GM10248 (cell line): Measurements from ENCODE around the gene PSMD14.
"Not testable (repeated sequence)": the region's sequence is repeated elsewhere in the genome, so short reads cannot be mapped to it uniquely, and the experiment has no call there.

Source experiments
- CTCF ChIA-PET: fragments of 300-600 bp; sonication (Branson Sonifier 250); formaldehyde crosslinking; extraction: SDS; loops from one replicate; lab custom pipeline; 2021; ENCODE audit warnings: antibody characterized with exemption; lab: Yijun Ruan, JAX
- POLR2A ChIA-PET: fragments of 350-650 bp; sonication (Branson Sonifier 250); formaldehyde crosslinking; extraction: SDS; loops from one replicate; lab custom pipeline; 2020; ENCODE audit warnings: antibody characterized with exemption; lab: Yijun Ruan, JAX
- DNase-seq: peaks from one replicate; pipeline ENCODE4 v3.0.0; 2012; ENCODE audit errors: extremely low spot score
- TF ChIP-seq, protein P1 (sequence below): IDR thresholded peaks from 2 replicates; pipeline ENCODE4 v1.5.1; 2012; ENCODE audit warnings: mild to moderate bottlenecking, low read depth; ENCODE audit errors: extremely low read depth, missing control alignments, control extremely low read depth

PSMD14 gene

DNA sequence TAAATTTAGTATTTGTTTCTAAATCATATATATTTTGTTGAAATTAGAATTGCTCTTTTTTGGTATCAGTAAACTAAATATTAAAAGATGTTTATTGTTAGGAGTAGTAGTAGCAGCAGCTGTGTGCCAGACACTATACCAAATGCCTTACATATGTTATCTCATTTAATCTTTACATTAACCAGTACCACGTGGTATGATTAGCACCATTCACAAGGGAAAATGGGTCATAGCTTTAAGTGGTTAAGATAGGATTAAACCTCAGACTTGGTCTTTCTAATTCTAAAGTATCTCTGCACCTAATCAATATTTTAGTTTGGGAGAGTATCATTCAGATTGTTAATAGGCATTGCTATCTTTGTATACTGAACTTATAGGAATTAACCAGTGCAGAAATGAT lies 29.0 kb downstream of the PSMD14 start:
- no peak for DNase-seq
- POLR2A ChIA-PET = no interaction called here
- CTCF ChIA-PET = interaction anchor here (1.5 to 1.7 kb wide), 2 partner anchors 11 to 64 kb away, joined by 3 to 4 read pairs; no protein-coding TSS in a partner anchor
- TF ChIP-seq, protein P1, sequence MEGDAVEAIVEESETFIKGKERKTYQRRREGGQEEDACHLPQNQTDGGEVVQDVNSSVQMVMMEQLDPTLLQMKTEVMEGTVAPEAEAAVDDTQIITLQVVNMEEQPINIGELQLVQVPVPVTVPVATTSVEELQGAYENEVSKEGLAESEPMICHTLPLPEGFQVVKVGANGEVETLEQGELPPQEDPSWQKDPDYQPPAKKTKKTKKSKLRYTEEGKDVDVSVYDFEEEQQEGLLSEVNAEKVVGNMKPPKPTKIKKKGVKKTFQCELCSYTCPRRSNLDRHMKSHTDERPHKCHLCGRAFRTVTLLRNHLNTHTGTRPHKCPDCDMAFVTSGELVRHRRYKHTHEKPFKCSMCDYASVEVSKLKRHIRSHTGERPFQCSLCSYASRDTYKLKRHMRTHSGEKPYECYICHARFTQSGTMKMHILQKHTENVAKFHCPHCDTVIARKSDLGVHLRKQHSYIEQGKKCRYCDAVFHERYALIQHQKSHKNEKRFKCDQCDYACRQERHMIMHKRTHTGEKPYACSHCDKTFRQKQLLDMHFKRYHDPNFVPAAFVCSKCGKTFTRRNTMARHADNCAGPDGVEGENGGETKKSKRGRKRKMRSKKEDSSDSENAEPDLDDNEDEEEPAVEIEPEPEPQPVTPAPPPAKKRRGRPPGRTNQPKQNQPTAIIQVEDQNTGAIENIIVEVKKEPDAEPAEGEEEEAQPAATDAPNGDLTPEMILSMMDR = no peak

DNA sequence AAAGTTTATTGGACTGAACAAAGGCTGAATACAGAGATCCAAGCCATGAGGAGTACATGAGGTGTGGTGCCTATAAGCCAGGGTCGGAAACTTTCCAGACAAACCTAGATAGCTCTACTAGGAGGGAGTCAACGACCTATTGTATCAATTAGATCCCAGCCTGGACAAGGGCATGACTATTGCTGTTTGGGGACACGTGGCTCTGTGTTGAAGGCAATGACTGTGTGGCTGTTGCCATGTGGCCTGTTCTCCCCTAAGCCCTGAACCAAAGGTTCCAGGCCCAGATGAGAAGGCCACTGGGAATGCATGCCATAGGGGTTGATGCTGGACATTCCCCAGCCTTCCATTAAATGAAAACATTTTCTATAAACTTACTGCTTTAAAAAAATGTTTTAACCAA lies 31.3 kb downstream of the PSMD14 start:
- CTCF ChIA-PET, POLR2A ChIA-PET, DNase-seq: not testable (repeated sequence)

DNA sequence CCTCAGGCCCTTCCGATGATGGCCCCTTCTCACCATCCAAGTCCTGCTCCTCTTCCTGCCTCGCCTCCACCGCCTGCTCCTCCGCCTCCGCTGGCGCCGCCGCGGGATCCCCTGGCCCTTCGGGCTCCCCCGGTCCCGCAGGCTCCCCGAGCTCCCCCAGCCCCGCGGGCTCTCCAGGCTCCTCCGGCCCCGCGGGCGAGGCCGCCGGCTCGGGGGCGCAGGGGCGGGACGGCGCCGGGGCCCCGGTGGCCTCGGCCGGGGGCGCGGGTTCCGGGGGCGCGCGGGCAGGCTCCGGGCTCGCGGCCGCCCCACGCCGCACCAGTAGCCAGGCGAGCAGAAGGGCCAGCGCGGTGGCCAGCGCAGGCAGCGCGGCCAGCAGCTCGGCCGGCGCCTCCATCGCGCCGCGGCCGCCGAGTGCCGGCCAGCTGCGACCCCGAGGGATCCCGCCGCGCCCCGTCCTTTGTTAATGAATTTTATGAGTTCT lies 32.7 kb downstream of the PSMD14 start:
- CTCF ChIA-PET = interaction anchor here (1.6 kb wide), 1 partner anchor 91 kb away, joined by 3 read pairs; no protein-coding TSS in a partner anchor
- DNase-seq, POLR2A ChIA-PET: not testable (repeated sequence)

DNA sequence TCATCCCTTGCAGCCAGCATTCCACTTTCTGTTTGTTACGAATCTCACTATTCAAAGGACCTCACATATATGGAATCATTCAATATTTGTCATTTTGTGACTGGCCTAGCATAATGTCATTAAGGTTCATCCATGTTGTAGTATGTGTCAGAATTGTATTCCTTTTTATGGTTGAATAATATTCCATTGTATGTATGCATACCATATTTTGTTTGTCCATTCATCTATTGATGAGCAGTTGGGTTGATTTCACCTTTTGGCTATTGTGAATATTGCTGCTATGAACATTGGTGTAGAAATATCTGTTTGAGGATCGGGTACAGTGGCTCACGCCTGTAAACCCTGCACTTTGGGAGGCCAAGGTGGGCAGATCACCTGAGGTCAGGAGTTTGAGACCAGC lies 35.0 kb downstream of the PSMD14 start:
- TF ChIP-seq, protein P1 = no peak
- CTCF ChIA-PET = no interaction called here
- POLR2A ChIA-PET = no interaction called here
- no peak for DNase-seq

DNA sequence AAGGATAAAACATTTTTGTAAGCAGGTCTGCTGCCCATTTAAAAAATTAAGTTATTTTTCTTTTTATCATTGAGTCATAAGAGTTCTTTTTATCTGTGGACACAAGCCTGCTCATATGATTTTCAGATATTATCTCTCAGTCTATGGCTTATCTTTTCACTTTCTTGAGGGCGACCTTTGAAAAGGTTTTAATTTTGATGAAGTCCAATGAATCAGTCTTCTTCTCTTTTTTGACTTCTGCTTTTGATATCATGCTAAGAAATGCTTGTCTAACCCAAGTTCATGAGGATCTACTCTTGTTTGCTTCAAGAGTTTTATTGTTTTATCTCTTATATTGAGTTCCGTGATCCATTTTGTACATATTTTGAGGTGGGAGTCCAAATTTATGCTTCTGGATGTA lies 36.5 kb downstream of the PSMD14 start:
- ChIA-PET CTCF (no interaction called here), POLR2A (no interaction called here)
- TF ChIP-seq, protein P1 = no peak
- no peak for DNase-seq

DNA sequence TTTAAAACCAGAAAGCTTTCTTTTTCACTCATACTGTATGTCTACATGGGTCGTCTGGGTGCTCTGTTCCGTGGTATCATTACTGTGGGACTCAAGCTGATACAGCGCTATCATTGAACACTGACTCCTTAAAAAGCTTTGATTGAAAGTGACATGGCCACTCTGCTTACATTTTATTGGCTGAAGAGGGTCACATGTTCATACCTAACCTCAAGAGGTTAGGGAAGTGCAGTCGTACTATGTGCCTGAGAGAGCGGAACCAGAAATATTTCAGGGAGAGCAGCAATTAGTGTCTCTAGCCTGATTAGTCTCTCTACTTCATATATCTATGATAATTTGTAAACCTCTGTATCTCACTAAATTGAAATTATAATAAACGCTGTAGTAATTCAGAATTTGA lies 43.5 kb downstream of the PSMD14 start:
- TF ChIP-seq, protein P1 = no peak
- DNase-seq = no peak
- POLR2A ChIA-PET = no interaction called here
- CTCF ChIA-PET = interaction anchor here (0.7 to 1.2 kb wide), 4 partner anchors 26 to 101 kb away, joined by 3 to 4 read pairs (median 4); no protein-coding TSS in a partner anchor

DNA sequence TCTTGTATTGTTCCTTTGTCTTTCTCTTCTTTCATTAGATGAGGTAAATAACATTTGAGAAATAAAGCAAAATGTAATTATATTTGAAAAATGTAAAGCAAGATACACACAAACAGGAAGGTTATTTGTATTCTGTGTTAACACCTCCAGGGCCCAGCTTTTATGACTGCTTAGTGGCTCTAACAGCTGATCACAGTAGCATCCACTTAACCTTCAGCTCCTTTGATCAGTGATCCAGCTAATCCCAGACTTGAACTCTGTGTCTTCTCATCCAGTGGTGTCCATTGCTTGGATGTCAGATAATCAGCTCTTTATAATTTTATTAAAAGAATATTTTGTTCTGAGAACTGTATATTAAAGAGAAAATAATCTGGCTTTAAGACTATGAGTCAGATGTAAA lies 44.5 kb downstream of the PSMD14 start:
- TF ChIP-seq, protein P1 = no peak
- ChIA-PET POLR2A (no interaction called here), CTCF (interaction anchor here (0.8 to 1.3 kb wide), 4 partner anchors 10 to 289 kb away, joined by 3 to 4 read pairs (median 3); no protein-coding TSS in a partner anchor)

More for the DNA sequence above, 44.5 kb downstream of the PSMD14 start:
- no peak for DNase-seq
